ENCODE results near the gene PLAAT3.
A peak's percentile ranks its signal among the peaks of the same experiment; 100 is the strongest.
"Not testable (repeated sequence)": the region's sequence is repeated elsewhere in the genome, so short reads cannot be mapped to it uniquely, and the experiment has no call there.

Gene PLAAT3

DNA sequence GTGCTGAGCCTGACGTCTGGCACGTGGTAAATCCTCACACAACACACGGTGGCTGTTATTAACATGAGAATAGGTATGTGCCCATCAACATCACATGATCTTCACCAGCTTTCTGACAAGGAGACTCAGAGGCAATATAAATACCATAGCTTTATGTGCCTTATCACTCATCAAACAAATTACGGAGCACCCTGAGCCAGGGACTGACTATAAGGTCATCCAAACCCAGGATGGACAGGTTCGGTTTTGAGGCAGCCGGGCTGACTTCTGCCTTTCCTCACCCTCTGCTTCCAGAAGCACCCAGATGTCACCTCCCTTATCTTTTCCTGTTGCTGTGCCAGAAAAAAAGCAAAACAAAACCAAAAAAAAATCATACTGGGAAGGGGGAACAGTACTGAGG, 5.7 kb upstream of the PLAAT3 start (continued):
- TF ChIP-seq KLF7 (tag by site-specific recombination; IDR thresholded peaks at IDR 0.05; ENCODE audit: borderline replicate concordance): no peak
- TF ChIP-seq ZFP69B (tag by site-specific recombination; IDR thresholded peaks at IDR 0.05): no peak

GRCh38 chr11:63617686-63618085, 3.5 kb upstream of the PLAAT3 start:
- H3K9me3 ChIP-seq (ENCODE audit: control insufficient read depth, insufficient read depth, low read depth, low read length); H3K4me1 ChIP-seq (ENCODE audit: control insufficient read depth, insufficient read depth, low read length); H3K36me3 ChIP-seq (ENCODE audit: control insufficient read depth in 2 of 2, insufficient read depth in 1 of 2, low read length in 2 of 2); H3K4me3 ChIP-seq (ENCODE audit: low read depth, low read length); H3K27ac ChIP-seq (ENCODE audit: extremely low read depth, low read depth, low read length); POLR2A ChIA-PET: not testable (repeated sequence)
- CTCF ChIA-PET: interaction anchor here (2.2 kb wide), 1 partner anchor 138 kb away, joined by 7 read pairs; no protein-coding TSS in a partner anchor

DNA sequence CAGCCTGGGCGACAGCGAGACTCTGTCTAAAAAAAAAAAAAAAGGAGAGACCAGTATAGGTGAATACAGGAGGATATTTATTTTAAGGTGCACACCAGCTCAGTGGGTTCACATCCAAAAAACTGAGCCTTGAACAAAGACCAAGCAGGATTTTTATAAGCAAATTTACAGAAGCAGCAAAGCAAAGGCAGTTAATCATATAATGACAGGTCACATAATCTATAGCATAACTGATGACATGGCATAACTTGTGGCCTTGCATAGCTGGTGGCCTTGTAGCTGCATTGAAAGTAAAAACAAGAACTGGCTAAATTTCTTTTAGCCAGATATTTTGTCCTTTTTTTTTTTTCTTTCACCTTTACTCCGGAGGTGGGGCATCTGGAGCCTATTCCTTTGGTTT, 2.7 kb upstream of the PLAAT3 start:
- TF ChIP-seq ZNF394 (tag by site-specific recombination; IDR thresholded peaks at IDR 0.05; ENCODE audit: borderline replicate concordance): no peak
- no peak for TF ChIP-seq ZBTB11 (tag by site-specific recombination; conservative IDR thresholded peaks at IDR 0.05; ENCODE audit: low read depth)
- TF ChIP-seq ZNF830 (tag by site-specific recombination; IDR thresholded peaks at IDR 0.05; ENCODE audit: low read depth): no peak
- Histone ChIP-seq H3K4me1 (ENCODE audit: control insufficient read depth, insufficient read depth, low read length) (no peaks in the 10 kb centered on the region), H3K27ac (ENCODE audit: extremely low read depth, low read depth, low read length) (no peak overlapping the region), H3K9me3 (ENCODE audit: control insufficient read depth, insufficient read depth, low read depth, low read length) (no peaks in the 10 kb centered on the region), H3K4me3 (ENCODE audit: low read depth, low read length) (no peak overlapping the region), H3K36me3 (ENCODE audit: control insufficient read depth in 2 of 2, insufficient read depth in 1 of 2, low read length in 2 of 2) (no peaks in the 10 kb centered on the region)
- ChIA-PET POLR2A (interaction anchor here (0.6 kb wide), 1 partner anchor 81 kb away, joined by 4 read pairs; no protein-coding TSS in a partner anchor), CTCF (interaction anchor here (0.9 kb wide), 1 partner anchor 155 kb away, joined by 3 read pairs; no protein-coding TSS in a partner anchor)

- POLR2A ChIA-PET: no interaction called here
- no peak for TF ChIP-seq ZBTB48 (tag by site-specific recombination; IDR thresholded peaks at IDR 0.05)
- TF ChIP-seq ZNF677 (tag by site-specific recombination; IDR thresholded peaks at IDR 0.05): no peak
- TF ChIP-seq ZNF335 (tag by site-specific recombination; conservative IDR thresholded peaks at IDR 0.05): peak; percentile 87
- TF ChIP-seq GLIS1 (tag by site-specific recombination; IDR thresholded peaks at IDR 0.05): 0 out of 2 replicates have a peak, but pooled peaks have one; percentile 17
- TF ChIP-seq ZNF324 (tag by site-specific recombination; IDR thresholded peaks at IDR 0.05): no peak
- TF ChIP-seq ZNF654 (tag by site-specific recombination; IDR thresholded peaks at IDR 0.05; ENCODE audit: low read depth): no peak
- TF ChIP-seq ZBTB11 (tag by site-specific recombination; conservative IDR thresholded peaks at IDR 0.05; ENCODE audit: low read depth): peak; percentile 33; the same call in 1 of the 2 replicates
- peak; percentile 96 for TF ChIP-seq SCRT2 (tag by site-specific recombination; IDR thresholded peaks at IDR 0.05)
- TF ChIP-seq, protein P1, sequence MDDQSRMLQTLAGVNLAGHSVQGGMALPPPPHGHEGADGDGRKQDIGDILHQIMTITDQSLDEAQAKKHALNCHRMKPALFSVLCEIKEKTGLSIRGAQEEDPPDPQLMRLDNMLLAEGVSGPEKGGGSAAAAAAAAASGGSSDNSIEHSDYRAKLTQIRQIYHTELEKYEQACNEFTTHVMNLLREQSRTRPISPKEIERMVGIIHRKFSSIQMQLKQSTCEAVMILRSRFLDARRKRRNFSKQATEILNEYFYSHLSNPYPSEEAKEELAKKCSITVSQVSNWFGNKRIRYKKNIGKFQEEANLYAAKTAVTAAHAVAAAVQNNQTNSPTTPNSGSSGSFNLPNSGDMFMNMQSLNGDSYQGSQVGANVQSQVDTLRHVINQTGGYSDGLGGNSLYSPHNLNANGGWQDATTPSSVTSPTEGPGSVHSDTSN (CRISPR knock-in tag; IDR thresholded peaks at IDR 0.05): no peak
- TF ChIP-seq GLI2 (tag by site-specific recombination; IDR thresholded peaks at IDR 0.05; ENCODE audit: borderline replicate concordance, low read depth): no peak
- peak; percentile 32; the same call in 1 of the 2 replicates for TF ChIP-seq KLF16 (tag by site-specific recombination; IDR thresholded peaks at IDR 0.05)
- peak; percentile 36; the same call in 1 of the 2 replicates for TF ChIP-seq ZXDB (tag by site-specific recombination; IDR thresholded peaks at IDR 0.05)
- no peak for TF ChIP-seq ZNF266 (tag by site-specific recombination; IDR thresholded peaks at IDR 0.05; ENCODE audit: low read depth)
- 0 out of 2 replicates have a peak, but pooled peaks have one; percentile 32 for TF ChIP-seq ZNF501 (tag by site-specific recombination; IDR thresholded peaks at IDR 0.05)
- no peak for TF ChIP-seq ZNF624 (tag by site-specific recombination; IDR thresholded peaks at IDR 0.05)
- peak; percentile 63 for TF ChIP-seq SP2 (tag by site-specific recombination; IDR thresholded peaks at IDR 0.05)
- 0 out of 2 replicates have a peak, but pooled peaks have one; percentile 38 for TF ChIP-seq ZNF777 (tag by site-specific recombination; IDR thresholded peaks at IDR 0.05; ENCODE audit: borderline replicate concordance)
These were observed 607 bp downstream of the PLAAT3 start for GRCh38 chr11:63613517-63614135.

More at GRCh38 chr11:63613517-63614135, 607 bp downstream of the PLAAT3 start:
- Histone ChIP-seq H3K27ac (ENCODE audit: extremely low read depth, low read depth, low read length) (no peak overlapping the region; the same call in 1 of the 2 replicates), H3K4me3 (ENCODE audit: low read depth, low read length) (peak overlapping the region; percentile 57), H3K4me1 (ENCODE audit: control insufficient read depth, insufficient read depth, low read length) (no peaks in the 10 kb centered on the region), H3K36me3 (ENCODE audit: control insufficient read depth in 2 of 2, insufficient read depth in 1 of 2, low read length in 2 of 2) (no peaks in the 10 kb centered on the region), H3K9me3 (ENCODE audit: control insufficient read depth, insufficient read depth, low read depth, low read length) (no peaks in the 10 kb centered on the region)
- CTCF ChIA-PET: no interaction called here
